K562 (cell line): ENCODE results near the gene MCC. TPM values are rescaled to one million over a fixed set of nuclear protein-coding genes. Genes with fewer than 3 reads are reported as not detected.

ENCODE experiments used
- ATAC-seq: fragments of 200-7000 bp; cut with Tn5 transposase; 3 replicates; pipeline ENCODE4 v1.9.1; 2020; ENCODE audit warnings: moderate library complexity
- BruUV-seq: library from RNA; stranded (reverse); fragments of 400-500 nt; replicated peaks from 2 replicates; lab custom pipeline; 2021; lab: Mats Ljungman, UMichigan
- CTCF ChIA-PET: fragments of 300-600 bp; formaldehyde crosslinking; extraction: SDS; loops from one replicate; lab custom pipeline; 2021; ENCODE audit warnings: low intra/inter-chr PET ratio; lab: Yijun Ruan, JAX
- POLR2A ChIA-PET: fragments of 300-600, 350-650 bp; sonication (Branson Sonifier 250); formaldehyde crosslinking; extraction: SDS; loops from one replicate; lab custom pipeline; 2021; ENCODE audit warnings: antibody characterized with exemption, inconsistent platforms; lab: Yijun Ruan, JAX
- DNase-seq, 4 experiments: peaks; one replicate each; pipeline versions ENCODE4 v3.0.0 to v3.0.0-alpha.2; 2011 to 2018; ENCODE audit warnings: low spot score in 3 of 4, mixed read lengths in 3 of 4; ENCODE audit errors: extremely low read depth in 1 of 4
- FAIRE-seq: peaks from 2 replicates; lab custom pipeline; 2011; peaks lifted over from hg19 to GRCh38; lab: Jason Lieb, UNC
- H2AFZ ChIP-seq: 2 replicates; pipeline ENCODE4 v1.6.0; 2011; ENCODE audit warnings: low read depth, low read length, control low read depth, inconsistent platforms
- H3K27ac ChIP-seq: fragments of 200-600 bp; 3 replicates; pipeline ENCODE4 v1.8.0; 2011; ENCODE audit warnings: low read depth, mild to moderate bottlenecking, control low read depth, inconsistent platforms, low read length, moderate library complexity, mixed read lengths; ENCODE audit errors: extremely low read depth
- H3K27me3 ChIP-seq, 2 experiments: fragments of 300-600 bp in 1 of 2; 2 replicates in 1 of 2; 3 replicates in 1 of 2; pipeline versions ENCODE4 v1.6.0 to v1.8.0; 2011; ENCODE audit warnings: inconsistent platforms in 2 of 2, low read length in 2 of 2, mild to moderate bottlenecking in 1 of 2, mixed read lengths in 1 of 2, moderate library complexity in 1 of 2; ENCODE audit not compliant: control insufficient read depth in 2 of 2, insufficient read depth in 2 of 2
- H3K36me3 ChIP-seq: fragments of 300-600 bp; 3 replicates; pipeline ENCODE4 v1.8.0; 2011; ENCODE audit warnings: mild to moderate bottlenecking, low read length, inconsistent platforms; ENCODE audit not compliant: control insufficient read depth, insufficient read depth
- H3K4me1 ChIP-seq, 2 experiments: fragments of 200-600 bp in 1 of 2; replicated peaks in 1 of 2; 2 replicates in 1 of 2; 3 replicates in 1 of 2; pipeline versions ENCODE4 v1.5.1 to v1.8.0; 2011; ENCODE audit warnings: inconsistent platforms in 2 of 2, low read length in 2 of 2, mild to moderate bottlenecking in 1 of 2, mixed read lengths in 1 of 2, moderate library complexity in 1 of 2; ENCODE audit not compliant: control insufficient read depth in 2 of 2, insufficient read depth in 2 of 2
- H3K4me2 ChIP-seq: 2 replicates; pipeline ENCODE4 v1.6.1; 2011; ENCODE audit warnings: low read length, control low read depth, inconsistent platforms, mixed read lengths; ENCODE audit not compliant: insufficient read depth
- H3K4me3 ChIP-seq: fragments of 200-600 bp; sonication (generic), shearing (Covaris generic); 2 replicates; pipeline ENCODE4 v1.5.1; 2016; ENCODE audit warnings: control low read depth, inconsistent platforms
- H3K79me2 ChIP-seq: fragments of 200-600 bp; 3 replicates; pipeline ENCODE4 v1.8.0; 2011; ENCODE audit warnings: low read length, inconsistent platforms; ENCODE audit not compliant: control insufficient read depth, insufficient read depth
- H3K9ac ChIP-seq, 2 experiments: 2 replicates each; pipeline versions ENCODE4 v1.6.0 to v1.6.1; 2011; ENCODE audit warnings: low read depth in 2 of 2, low read length in 2 of 2, control low read depth in 1 of 2, inconsistent platforms in 1 of 2, mild to moderate bottlenecking in 1 of 2, mixed read lengths in 1 of 2; ENCODE audit not compliant: insufficient read depth in 1 of 2
- H3K9me1 ChIP-seq: one replicate; pipeline ENCODE4 v1.6.0; 2011; ENCODE audit warnings: inconsistent platforms, mild to moderate bottlenecking, low read length, moderate library complexity; ENCODE audit not compliant: control insufficient read depth, insufficient read depth
- H3K9me3 ChIP-seq: replicated peaks from 2 replicates; pipeline ENCODE4 v1.5.1; 2011; ENCODE audit warnings: low read depth, low read length, inconsistent platforms; ENCODE audit not compliant: control insufficient read depth, insufficient read depth
- H4K20me1 ChIP-seq: replicated peaks from 2 replicates; pipeline ENCODE4 v1.6.1; 2011; ENCODE audit warnings: low read length, inconsistent platforms, mixed read lengths; ENCODE audit not compliant: control insufficient read depth, insufficient read depth
- CLOCK ChIP-seq: fragments of 250-450 bp; sonication (Bioruptor Pico); IDR thresholded peaks from 2 replicates; pipeline ENCODE4 v1.4.0; 2020; ENCODE audit warnings: mild to moderate bottlenecking, moderate library complexity, borderline replicate concordance
- CREM ChIP-seq: IDR thresholded peaks from 2 replicates; pipeline ENCODE4 v1.6.1; 2014; ENCODE audit warnings: antibody characterized with exemption, low read depth
- DPF2 ChIP-seq: fragments of 450-650 bp; IDR thresholded peaks from 2 replicates; pipeline ENCODE4 v1.6.1; 2016
- ERF ChIP-seq: fragments of 450-650 bp; formaldehyde crosslinking; IDR thresholded peaks from 2 replicates; pipeline ENCODE4 v1.4.0; 2020; ENCODE audit warnings: mild to moderate bottlenecking, mixed read lengths
- MBD2 ChIP-seq: sonication (generic); IDR thresholded peaks from 2 replicates; pipeline ENCODE4 v1.6.1; 2016; ENCODE audit warnings: low read depth, borderline replicate concordance
- SREBF1 ChIP-seq: fragments of 150-350 bp; IDR thresholded peaks from 2 replicates; pipeline ENCODE4 v1.6.1; 2014; ENCODE audit warnings: antibody characterized with exemption, low read depth, low read length, borderline replicate concordance
- ZBTB26 ChIP-seq: fragments of 450-650 bp; formaldehyde crosslinking; IDR thresholded peaks from 2 replicates; pipeline ENCODE4 v1.4.0; 2022; ENCODE audit warnings: missing genetic modification characterization
- WGBS: fragments of 100-300 bp; shearing (Covaris generic); methylation state at CpG from one replicate; pipeline ENCODE4 v1.1.6; 2016; ENCODE audit warnings: low coverage, mixed read lengths; ENCODE audit not compliant: insufficient coverage; ENCODE audit errors: missing lambda C conversion rate; 5-methylcytosine and 5-hydroxymethylcytosine counted together
- in situ Hi-C: fragments of 300-500 bp; cut with MboI; formaldehyde crosslinking; loops from 4 replicates; pipeline ENCODE4 v1.15.0; 2018; ENCODE audit warnings: inconsistent platforms, mixed read lengths
- intact Hi-C: fragments of 100-400 bp; cut with micrococcal nuclease; formaldehyde crosslinking; loops from 2 replicates; pipeline ENCODE4 v1.14.2; 2022
- polyA plus RNA-seq, 8 experiments: library from polyadenylated mRNA; depleted of rRNA in 4 of 8; stranded (reverse) in 5 of 8; unstranded in 3 of 8; fragments of >200 nt; fragmentation: Nextera tagmentation in 2 of 8; fragmentation: Illumina TruSeq in 1 of 8; extraction: Ambion mirVana in 2 of 8; extraction: Trizol in 1 of 8; gene quantifications; 2 replicates each; pipeline versions ENCODE4 v1.2.1 to v1.2.3, GENCODE V29; 2011 to 2014; ENCODE audit warnings: inconsistent platforms in 1 of 8, missing spikeins in 1 of 8
- total RNA-seq, 7 experiments: library from RNA; depleted of rRNA in 6 of 7; stranded (reverse); fragments of >200 nt in 6 of 7; fragmentation: Illumina TruSeq in 2 of 7; extraction: Trizol in 2 of 7; gene quantifications; 2 replicates each; pipeline versions ENCODE4 v1.2.1 to v1.2.3, GENCODE V29; 2011 to 2021; ENCODE audit warnings: low replicate concordance in 1 of 7

MCC gene
- total and polyA plus RNA-seq, 9 of the 15 experiments (the other 6 are each of a cell fraction or from before 2014, with no cell fraction given) = 0.04 to 0.24 (median 0.06) TPM; not detected in 1

- ATAC-seq = no peak
- intact Hi-C loops = no loop called here
Measured at GRCh38 chr5:113215401-113216060, 272.7 kb downstream of the MCC start.

More at GRCh38 chr5:113215401-113216060, 272.7 kb downstream of the MCC start:
- H3K9me3 ChIP-seq = no peaks in the 10 kb centered on the region
- H3K9me1 ChIP-seq = no peaks in the 10 kb centered on the region
- DNase-seq = no peak
- BruUV-seq = no TSS peak
- H2AFZ ChIP-seq = no peak overlapping the region
- no peak overlapping the region for H3K27ac ChIP-seq
- H3K4me3 ChIP-seq = no peak overlapping the region
- H3K36me3 ChIP-seq = no peaks in the 10 kb centered on the region
- peaks cover 12 to 24% of the 10 kb centered on the region in 2 experiments; a peak in 4 of 5 replicates for H3K27me3 ChIP-seq
- CTCF ChIA-PET = no interaction called here
- no peak for FAIRE-seq
- TF ChIP-seq DPF2 = no peak
- no peak for TF ChIP-seq CLOCK (CRISPR knock-in tag)
- TF ChIP-seq CREM = no peak
- no peak for TF ChIP-seq ERF
- TF ChIP-seq MBD2 = no peak
- TF ChIP-seq SREBF1 = no peak
- no peak for TF ChIP-seq ZBTB26
- H3K9ac ChIP-seq = no peak overlapping the region
- H3K4me1 ChIP-seq = no peaks in the 10 kb centered on the region
- in situ Hi-C loops = no loop called here
- no peaks in the 10 kb centered on the region for H4K20me1 ChIP-seq
- 2% methylated on average over 9 of the region's 9 CpGs for WGBS
- POLR2A ChIA-PET = no interaction called here
- no peak overlapping the region for H3K4me2 ChIP-seq
- no peaks in the 10 kb centered on the region for H3K79me2 ChIP-seq
